ENCODE data around the gene CYBC1.

Gene CYBC1

DNA sequence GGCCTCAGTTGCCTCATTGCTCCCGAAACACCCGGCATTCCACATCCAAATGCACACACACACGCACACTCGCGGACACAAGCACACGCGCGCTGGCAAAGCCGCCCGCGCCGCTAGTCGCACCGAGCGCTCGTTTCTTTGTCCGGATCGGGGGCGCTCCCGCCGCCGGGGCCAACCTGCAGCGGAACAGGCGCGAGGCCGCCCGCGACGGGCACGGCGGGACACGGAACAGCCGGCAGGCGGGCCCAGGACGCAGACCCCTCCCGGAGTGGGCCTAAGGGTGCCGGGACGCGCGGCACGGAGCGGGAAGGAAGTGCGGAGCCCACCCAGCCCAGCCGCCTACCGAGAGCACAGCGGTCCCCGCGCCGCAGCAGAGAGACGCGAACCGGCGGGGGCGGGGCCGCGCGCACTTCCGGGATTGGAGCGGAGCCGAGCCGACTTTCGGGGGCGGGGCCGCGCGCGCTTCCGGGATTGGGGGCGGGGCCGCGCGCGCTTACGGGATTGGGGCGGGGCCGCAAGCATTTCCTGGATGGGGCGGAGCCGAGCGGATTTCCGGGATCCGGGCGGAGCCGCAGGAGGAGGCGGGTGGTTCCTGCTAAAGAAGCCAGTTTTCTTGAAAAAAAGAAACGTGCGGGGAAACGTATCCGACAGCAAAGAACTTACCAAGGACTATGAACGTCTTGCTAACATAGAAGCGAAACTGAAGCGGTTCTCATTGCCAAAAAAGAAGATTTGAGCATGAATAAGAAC lies at the start of gene CYBC1:
Gene CYBC1 (minus strand): TSS at position 396 of the 750 bp plus-strand sequence. CDS start 1,498 bp downstream, outside the sequence.
- peak; percentile 89 to 95 for DNase-seq (ENCODE audit: low spot score in 2 of 2)
- peaks cover 3% of the 10 kb centered on the region; the same call in 1 of the 2 replicates for H3K9me3 ChIP-seq
- peaks cover 13% of the 10 kb centered on the region for H3K4me1 ChIP-seq
- peak within 1 kb of the TSS; percentile 78 for H3K4me3 ChIP-seq
- H3K36me3 ChIP-seq (replicated peaks) = peaks cover 6% of the 10 kb centered on the region
- in situ Hi-C loops (cut with MboI; ENCODE audit: low sequenced_read_pairs) = no loop called here
- H3K27me3 ChIP-seq (ENCODE audit: low read depth) = no peaks in the 10 kb centered on the region

DNA sequence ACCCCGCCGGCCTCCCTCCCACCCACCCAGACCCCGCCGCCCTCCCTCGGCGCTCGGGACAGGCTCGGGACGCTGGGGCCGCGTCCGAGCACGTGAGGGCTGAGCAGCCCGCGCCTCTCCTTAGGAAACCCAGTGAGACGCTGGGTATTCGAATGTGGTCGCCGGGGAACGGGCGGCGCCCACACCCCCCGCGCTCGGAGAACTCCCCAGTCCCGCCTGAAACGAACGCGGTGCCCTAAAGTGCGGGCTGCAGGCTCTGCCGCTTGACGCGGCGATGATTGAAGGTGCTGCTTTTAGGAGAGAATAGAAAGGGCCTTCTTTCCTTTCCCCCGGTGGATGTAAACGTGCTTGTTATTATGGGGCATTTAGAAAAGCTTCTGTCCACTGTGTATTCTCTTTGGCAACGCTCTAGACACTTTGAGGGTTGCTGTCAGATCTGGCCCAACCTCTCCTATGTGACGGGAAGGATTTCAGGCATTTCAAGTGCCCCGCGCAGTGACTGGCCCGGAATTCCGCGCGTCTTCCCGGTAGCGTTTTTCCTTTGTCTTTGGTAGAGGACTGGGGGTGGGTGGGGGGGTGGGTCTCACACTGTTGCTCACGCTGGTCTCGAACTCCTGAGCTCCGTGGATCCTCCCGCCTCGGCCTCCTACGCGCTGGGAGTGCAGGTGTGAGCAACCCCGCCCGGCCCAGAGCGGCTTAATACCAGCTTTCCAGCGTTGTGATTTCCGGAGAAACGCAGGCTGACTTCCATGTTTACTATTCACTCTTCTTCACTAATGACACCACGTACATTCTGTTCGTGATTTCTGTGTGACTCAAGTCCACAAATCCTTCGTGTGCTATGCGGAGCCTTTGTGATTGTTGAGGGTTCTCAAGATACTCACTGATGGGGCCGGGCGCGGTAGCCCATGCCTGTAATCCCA lies 47.2 kb upstream of the CYBC1 start:
- H3K4me3 ChIP-seq = peak overlapping the region; percentile 30
- in situ Hi-C loops (cut with MboI; ENCODE audit: low sequenced_read_pairs) = no loop called here
- H3K36me3 ChIP-seq (replicated peaks) = no peaks in the 10 kb centered on the region
- DNase-seq (ENCODE audit: low spot score in 2 of 2) = peak in 1 of 2 experiments; percentile 36
- no peaks in the 10 kb centered on the region for H3K9me3 ChIP-seq
- no peaks in the 10 kb centered on the region for H3K27me3 ChIP-seq (ENCODE audit: low read depth)
- H3K4me1 ChIP-seq = peaks cover 14% of the 10 kb centered on the region

DNA sequence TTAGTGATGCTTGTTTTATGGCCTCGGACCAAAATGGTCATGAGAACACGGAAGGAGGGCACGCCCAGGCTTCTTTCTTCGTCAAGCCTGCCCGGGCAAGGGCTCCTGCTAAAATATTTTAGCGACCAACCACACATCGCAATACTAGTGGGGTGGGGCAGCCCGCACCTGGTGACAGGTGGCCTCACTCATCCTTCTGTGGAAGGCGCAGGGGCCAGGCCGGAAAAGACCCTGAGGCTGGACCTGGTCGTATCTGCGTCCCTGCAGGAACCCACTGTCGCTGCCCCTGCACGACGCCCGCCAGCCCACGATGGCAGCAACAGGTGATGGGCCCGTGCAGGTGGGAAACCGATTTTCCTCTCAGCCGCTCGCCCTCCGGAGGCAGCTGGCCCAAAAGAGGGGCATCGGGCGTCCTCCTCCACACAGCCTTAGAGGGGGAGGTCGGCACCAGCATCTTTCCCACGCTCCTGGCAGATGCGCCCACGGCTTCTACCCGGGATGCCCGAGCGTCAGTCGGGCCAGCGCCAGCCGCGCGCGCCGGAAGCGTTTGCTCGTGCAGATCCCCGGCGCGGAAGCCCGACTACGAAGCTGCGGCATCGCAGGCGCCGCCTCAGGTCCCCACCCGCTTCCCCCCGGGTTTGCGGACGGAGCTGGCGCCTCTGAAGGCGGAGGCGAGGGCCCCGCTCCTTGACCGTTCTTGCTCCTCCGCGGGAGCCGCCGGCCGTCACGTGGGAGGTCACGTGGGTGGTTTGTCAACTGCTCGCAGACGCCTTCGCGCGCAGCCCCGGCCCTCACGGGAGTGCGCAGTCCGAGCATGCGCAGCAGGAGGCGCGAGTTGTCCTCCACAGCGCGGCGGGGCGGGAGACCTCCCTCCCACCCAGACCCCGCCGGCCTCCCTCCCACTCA lies 46.2 kb upstream of the CYBC1 start:
- H3K4me1 ChIP-seq = peaks cover 14% of the 10 kb centered on the region
- peak; percentile 89 to 98 for DNase-seq (ENCODE audit: low spot score in 2 of 2)
- peak overlapping the region; percentile 44 for H3K4me3 ChIP-seq
- H3K36me3 ChIP-seq (replicated peaks) = no peaks in the 10 kb centered on the region
- no peaks in the 10 kb centered on the region for H3K27me3 ChIP-seq (ENCODE audit: low read depth)
- in situ Hi-C loops (cut with MboI; ENCODE audit: low sequenced_read_pairs) = no loop called here
- no peaks in the 10 kb centered on the region for H3K9me3 ChIP-seq

DNA sequence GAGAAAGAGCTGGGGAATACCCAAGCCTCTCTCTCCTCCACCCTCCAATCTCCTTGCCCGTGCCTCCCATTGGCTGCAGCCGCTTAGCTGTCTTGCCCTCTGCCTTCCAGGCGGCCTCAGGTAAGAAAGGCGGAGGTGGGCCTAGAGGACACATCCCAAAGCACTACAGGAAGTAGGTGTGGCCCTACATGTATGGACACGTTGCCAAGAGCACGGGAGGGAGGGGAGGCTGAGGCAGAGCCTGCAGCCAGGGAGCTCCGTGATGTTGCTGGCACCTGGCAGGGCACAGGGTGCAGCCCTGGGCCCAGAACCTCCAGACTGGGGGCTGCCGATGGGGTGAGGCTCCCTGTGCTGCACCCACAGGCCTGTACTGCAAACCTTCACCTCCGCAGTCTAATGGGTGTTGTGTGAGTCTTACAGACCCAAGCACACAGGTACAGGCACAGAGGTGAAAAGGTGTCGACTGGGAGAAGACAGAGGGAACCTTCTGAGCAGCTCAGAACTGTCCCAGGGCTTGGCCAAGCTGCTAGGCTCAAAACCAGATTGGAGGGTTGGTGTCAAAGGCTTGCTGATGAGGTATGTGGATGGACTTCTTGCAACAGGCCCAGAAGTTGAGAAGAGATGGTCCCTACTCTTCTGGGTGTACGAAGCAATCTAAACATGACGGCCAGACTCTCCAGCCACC lies 45.4 kb upstream of the CYBC1 start:
- peaks cover 14% of the 10 kb centered on the region for H3K4me1 ChIP-seq
- in situ Hi-C loops (cut with MboI; ENCODE audit: low sequenced_read_pairs) = no loop called here
- no peaks in the 10 kb centered on the region for H3K36me3 ChIP-seq (replicated peaks)
- DNase-seq (ENCODE audit: low spot score in 2 of 2) = peak in 1 of 2 experiments; percentile 29
- H3K27me3 ChIP-seq (ENCODE audit: low read depth) = no peaks in the 10 kb centered on the region
- no peak overlapping the region for H3K4me3 ChIP-seq
- H3K9me3 ChIP-seq = no peaks in the 10 kb centered on the region

DNA sequence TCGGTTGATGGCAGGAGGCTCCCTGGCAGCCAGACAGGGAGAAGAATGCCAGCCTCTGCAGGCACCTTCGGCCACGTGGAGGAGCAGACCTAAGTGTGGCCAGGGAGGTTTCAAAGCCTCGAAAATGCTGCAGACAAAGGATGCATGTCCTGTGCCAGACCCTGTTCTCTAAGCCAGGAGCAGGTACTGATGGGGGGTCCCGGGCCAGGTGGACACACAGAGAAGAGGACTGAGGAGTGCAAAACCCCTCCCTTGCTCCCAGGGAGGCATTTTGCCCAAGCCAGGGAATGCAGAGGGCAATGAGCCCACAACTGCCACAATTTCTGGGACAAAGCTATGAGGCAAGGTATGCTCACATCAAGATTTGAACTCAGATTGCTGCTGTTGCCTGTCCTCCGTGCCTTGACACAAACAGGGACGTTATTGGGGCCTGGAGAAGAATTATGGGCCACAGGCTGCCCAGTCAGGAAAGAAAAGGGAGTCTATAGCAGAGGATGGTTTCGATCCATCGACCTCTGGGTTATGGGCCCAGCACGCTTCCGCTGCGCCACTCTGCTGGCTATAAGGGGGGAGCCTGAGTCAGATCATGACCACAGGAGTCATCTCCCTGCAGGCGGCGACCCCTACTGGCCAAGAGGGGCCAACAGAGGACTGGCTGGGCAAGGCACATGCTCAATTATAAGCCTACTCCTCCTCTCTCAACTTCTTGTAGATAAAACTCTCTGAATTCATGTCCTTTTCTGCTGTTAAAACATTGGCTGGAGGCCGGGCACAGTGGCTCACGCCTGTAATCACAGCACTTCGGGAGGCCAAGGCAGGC lies 43.9 kb upstream of the CYBC1 start:
- H3K9me3 ChIP-seq = no peaks in the 10 kb centered on the region
- H3K27me3 ChIP-seq (ENCODE audit: low read depth) = no peaks in the 10 kb centered on the region
- H3K4me3 ChIP-seq = peak overlapping the region; percentile 28
- no peaks in the 10 kb centered on the region for H3K36me3 ChIP-seq (replicated peaks)
- peak; percentile 89 to 97 for DNase-seq (ENCODE audit: low spot score in 2 of 2)
- in situ Hi-C loops (cut with MboI; ENCODE audit: low sequenced_read_pairs) = no loop called here
- H3K4me1 ChIP-seq = peaks cover 14% of the 10 kb centered on the region

DNA sequence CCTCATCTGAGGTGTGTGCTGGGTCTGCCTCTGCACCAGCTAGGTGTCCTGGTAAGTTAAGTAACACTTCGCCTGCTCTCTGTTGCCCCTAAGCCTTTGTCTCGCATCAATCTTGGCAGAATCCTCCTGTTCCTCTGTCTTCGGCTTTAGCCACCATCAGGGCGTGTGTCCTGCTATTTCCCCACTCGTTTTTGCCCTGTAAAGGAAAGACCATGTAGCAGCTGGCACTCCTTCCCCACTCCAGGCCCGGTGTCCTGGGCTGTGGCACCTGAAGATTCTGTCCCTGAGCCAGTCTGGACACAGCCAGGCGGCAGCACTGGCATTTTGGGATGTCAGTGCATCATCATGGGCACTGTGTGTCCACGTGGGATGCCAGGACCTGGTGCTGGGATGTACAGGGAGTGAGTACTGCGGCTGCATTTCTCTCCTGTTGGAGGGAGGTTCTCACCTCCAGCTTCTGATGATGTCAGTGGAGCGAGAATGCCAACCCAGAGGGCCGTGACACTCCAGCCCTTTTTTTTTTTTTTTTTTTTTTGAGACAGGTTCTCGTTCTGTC lies 42.8 kb upstream of the CYBC1 start:
- DNase-seq (ENCODE audit: low spot score in 2 of 2) = no peak
- H3K4me1 ChIP-seq = peaks cover 14% of the 10 kb centered on the region
- no peaks in the 10 kb centered on the region for H3K9me3 ChIP-seq
- H3K4me3 ChIP-seq = no peak overlapping the region
- in situ Hi-C loops (cut with MboI; ENCODE audit: low sequenced_read_pairs) = no loop called here
- H3K27me3 ChIP-seq (ENCODE audit: low read depth) = no peaks in the 10 kb centered on the region
- H3K36me3 ChIP-seq (replicated peaks) = no peaks in the 10 kb centered on the region

DNA sequence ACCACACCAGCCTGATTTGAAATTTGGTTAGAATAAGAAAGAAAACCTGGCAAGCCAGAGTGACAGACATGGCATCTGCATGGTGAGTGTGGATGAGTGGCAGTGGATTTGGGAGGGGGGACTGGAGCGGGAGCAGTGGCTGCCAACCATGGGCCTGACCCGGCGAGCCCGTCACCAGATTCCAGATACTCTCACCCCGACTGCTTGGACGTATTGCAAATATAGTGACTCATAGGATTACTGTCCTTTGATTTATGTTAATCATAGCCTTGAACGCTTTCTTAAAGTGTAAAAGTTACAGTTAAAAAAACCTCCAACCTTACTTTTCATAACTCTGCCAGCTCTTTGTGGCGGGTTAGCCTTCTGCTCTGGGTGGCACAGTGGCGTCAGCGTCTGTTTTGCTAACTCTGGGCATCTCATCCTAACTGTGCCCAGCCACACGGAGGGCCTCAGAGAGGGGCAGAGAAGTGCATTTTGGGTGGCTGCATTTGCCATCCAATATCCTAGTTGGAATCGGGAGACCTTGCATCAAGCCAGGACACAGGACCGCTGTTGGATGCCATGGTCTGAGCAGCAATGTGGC lies 42.2 kb upstream of the CYBC1 start:
- Histone ChIP-seq H3K4me1 (peaks cover 13% of the 10 kb centered on the region), H3K9me3 (no peaks in the 10 kb centered on the region), H3K27me3 (ENCODE audit: low read depth) (no peaks in the 10 kb centered on the region), H3K4me3 (no peak overlapping the region), H3K36me3 (replicated peaks) (peaks cover 3% of the 10 kb centered on the region; the same call in 1 of the 2 replicates)
- in situ Hi-C loops (cut with MboI; ENCODE audit: low sequenced_read_pairs) = no loop called here
- no peak for DNase-seq (ENCODE audit: low spot score in 2 of 2)

DNA sequence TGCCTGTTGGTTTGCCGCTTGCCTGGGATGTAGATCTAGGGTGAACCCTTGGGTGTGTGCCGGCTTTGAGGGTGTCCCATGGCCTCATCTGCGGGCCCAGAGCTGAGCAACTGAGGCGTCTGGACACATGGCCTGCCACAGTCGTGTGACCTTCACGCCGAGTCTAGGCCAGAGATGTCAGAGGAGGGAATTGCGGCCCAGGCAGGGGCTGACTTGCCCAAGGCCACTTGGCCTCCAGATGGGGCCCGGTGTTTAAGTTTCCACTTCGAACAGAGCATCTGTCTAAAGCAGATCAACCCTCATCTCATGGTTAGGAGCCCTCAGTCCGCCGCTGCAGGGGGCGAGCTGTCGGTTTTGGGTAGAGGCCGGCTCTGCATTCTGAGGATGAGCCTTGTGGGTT lies 41.0 kb upstream of the CYBC1 start:
- in situ Hi-C loops (cut with MboI; ENCODE audit: low sequenced_read_pairs) = no loop called here
- Histone ChIP-seq H3K4me3 (no peak overlapping the region), H3K36me3 (replicated peaks) (peaks cover 4% of the 10 kb centered on the region), H3K9me3 (no peaks in the 10 kb centered on the region), H3K27me3 (ENCODE audit: low read depth) (no peaks in the 10 kb centered on the region), H3K4me1 (peaks cover 5% of the 10 kb centered on the region)
- DNase-seq (ENCODE audit: low spot score in 2 of 2) = no peak

DNA sequence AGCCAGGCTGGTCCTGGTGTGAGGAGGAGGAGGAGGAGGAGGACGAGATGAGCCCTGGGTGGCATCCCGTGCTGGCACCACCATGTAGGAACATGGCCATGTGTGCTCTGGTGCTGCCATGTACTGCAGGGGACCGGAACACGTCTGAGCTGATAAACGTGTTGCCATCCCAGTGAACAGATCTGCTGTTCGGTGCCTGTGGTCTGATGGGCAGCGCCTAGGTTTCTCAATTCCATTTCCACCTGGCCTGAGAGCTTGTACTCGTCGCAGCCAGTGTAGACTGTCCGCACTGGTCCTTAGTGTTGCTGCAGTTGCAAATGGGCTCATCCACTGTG lies 40.6 kb upstream of the CYBC1 start:
- in situ Hi-C loops (cut with MboI; ENCODE audit: low sequenced_read_pairs) = no loop called here
- Histone ChIP-seq H3K4me1 (peaks cover 3% of the 10 kb centered on the region; the same call in 1 of the 2 replicates), H3K9me3 (no peaks in the 10 kb centered on the region), H3K4me3 (no peak overlapping the region), H3K27me3 (ENCODE audit: low read depth) (no peaks in the 10 kb centered on the region), H3K36me3 (replicated peaks) (peaks cover 7% of the 10 kb centered on the region)
- DNase-seq (ENCODE audit: low spot score in 2 of 2) = no peak

DNA sequence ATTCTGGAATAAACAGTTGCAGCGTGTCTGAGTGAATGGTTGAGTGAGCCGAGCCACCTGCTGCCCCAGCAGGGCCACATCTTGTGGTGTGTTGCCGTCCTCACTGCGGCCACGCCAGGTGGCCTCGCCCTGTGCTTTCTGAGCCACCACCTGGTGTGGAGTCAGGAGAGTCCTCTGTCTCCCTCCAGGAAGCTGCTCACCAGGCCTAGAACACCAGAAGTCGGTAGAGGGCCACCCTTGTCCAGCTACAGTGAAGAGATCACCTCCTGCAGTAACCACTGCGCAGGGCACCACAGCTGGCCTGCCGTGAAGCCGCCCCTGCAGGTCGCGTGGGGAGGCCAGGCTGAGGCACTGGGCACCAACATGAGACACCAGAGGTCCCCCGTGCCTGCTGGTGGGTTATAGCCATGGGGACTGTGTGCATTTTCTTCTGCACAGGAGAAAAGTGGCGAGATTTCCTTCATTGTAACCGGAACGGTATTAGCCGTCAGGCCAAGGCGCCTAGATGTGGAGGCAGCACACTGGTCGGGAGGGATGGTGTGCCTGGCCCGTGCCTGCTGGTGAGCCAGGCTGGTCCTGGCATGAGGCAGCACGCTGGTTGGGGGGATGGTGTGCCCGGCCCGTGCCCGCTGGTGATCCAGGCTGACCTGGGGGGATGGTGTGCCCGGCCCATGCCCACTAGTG lies 40.1 kb upstream of the CYBC1 start:
- in situ Hi-C loops (cut with MboI; ENCODE audit: low sequenced_read_pairs) = no loop called here

DNA sequence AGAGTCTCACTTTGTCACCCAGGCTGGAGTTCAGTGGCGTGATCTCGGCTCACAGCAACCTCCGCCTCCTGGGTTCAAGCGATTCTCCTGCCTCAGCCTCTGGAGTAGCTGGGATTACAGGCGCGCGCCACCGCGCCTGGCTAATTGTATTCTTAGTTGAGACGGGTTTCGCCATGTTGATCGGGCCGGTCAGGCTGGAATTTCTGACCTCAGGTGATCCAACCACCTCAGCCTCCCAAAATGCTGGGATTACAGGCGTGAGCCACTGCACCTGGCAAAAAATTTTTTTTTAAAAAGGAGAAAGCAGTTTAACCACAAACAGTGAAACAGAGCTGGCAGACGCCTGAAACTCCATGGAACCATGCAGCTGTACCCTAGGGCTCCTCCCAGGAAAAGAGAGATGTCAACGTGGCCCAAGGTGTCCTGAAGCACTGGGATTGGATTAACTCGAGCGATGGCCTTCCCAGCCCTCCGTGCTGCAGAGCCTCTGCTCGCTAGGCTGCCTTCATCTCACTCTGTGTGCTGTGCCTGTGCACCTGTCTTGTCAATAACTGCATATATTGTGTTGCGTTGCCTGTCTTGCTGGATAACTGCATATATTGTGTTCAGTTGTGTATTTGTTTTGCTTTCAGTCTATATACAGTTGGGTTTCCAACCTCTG lies 39.4 kb upstream of the CYBC1 start:
- no peaks in the 10 kb centered on the region for H3K9me3 ChIP-seq
- peaks cover 3% of the 10 kb centered on the region; the same call in 1 of the 2 replicates for H3K4me1 ChIP-seq
- no peaks in the 10 kb centered on the region for H3K27me3 ChIP-seq (ENCODE audit: low read depth)
- peaks cover 13% of the 10 kb centered on the region for H3K36me3 ChIP-seq (replicated peaks)
- in situ Hi-C loops (cut with MboI; ENCODE audit: low sequenced_read_pairs) = no loop called here
- no peak for DNase-seq (ENCODE audit: low spot score in 2 of 2)
- H3K4me3 ChIP-seq = no peak overlapping the region

More for the DNA sequence above, 40.1 kb upstream of the CYBC1 start:
- H3K4me1 ChIP-seq = peaks cover 3% of the 10 kb centered on the region; the same call in 1 of the 2 replicates
- no peak for DNase-seq (ENCODE audit: low spot score in 2 of 2)
- H3K36me3 ChIP-seq (replicated peaks) = peaks cover 10% of the 10 kb centered on the region
- H3K9me3 ChIP-seq = no peaks in the 10 kb centered on the region
- H3K4me3 ChIP-seq = no peak overlapping the region
- H3K27me3 ChIP-seq (ENCODE audit: low read depth) = no peaks in the 10 kb centered on the region

Data from HAP-1 (cell line).